ENCODE data around the gene RAD51B. TPM values are rescaled to one million over a fixed set of nuclear protein-coding genes. Genes with fewer than 3 reads are reported as not detected.

RAD51B gene
- total and polyA plus RNA-seq, 2 of the 13 experiments (the other 11 are each of a cell fraction or from before 2014, with no cell fraction given) = 7.0 to 9.5 TPM

- H4K20me1 ChIP-seq (ENCODE audit: insufficient read depth, low read length) = no peaks in the 10 kb centered on the region
- H3K4me2 ChIP-seq (ENCODE audit: low read depth, low read length) = no peak overlapping the region
- H3K27me3 ChIP-seq (ENCODE audit: control insufficient read depth in 1 of 2, insufficient read depth in 2 of 2, low read length in 2 of 2) = no peaks in the 10 kb centered on the region
- BruUV-seq (replicated peaks) = no TSS peak
- CTCF ChIA-PET (ENCODE audit: low intra/inter-chr PET ratio, low total read pairs) = no interaction called here
- no peak for TF ChIP-seq SOX6 (IDR thresholded peaks at IDR 0.05)
- TF ChIP-seq SOX6 (CRISPR knock-in tag; IDR thresholded peaks at IDR 0.05) = no peak
- no peak for TF ChIP-seq TEAD2 (CRISPR knock-in tag; IDR thresholded peaks at IDR 0.05)
- no peak for TF ChIP-seq BATF2 (CRISPR knock-in tag; IDR thresholded peaks at IDR 0.05)
- TF ChIP-seq FUBP1 (CRISPR knock-in tag; IDR thresholded peaks at IDR 0.05; ENCODE audit: borderline replicate concordance) = no peak
- TF ChIP-seq ZBTB3 (CRISPR knock-in tag; IDR thresholded peaks at IDR 0.05; ENCODE audit: borderline replicate concordance, low read depth) = no peak
- H2AFZ ChIP-seq (ENCODE audit: low read length) = no peak overlapping the region
- no peak overlapping the region for H3K9ac ChIP-seq (ENCODE audit: insufficient read depth, low read depth, low read length)
- WGBS (ENCODE audit: low lambda C conversion rate) = 95% methylated on average over 3 of the region's 3 CpGs
- POLR2A ChIA-PET = no interaction called here
- H3K9me3 ChIP-seq (ENCODE audit: low read length) = no peaks in the 10 kb centered on the region
- H3K4me1 ChIP-seq (ENCODE audit: insufficient read depth, low read length) = peaks cover 22% of the 10 kb centered on the region
- no peak for ATAC-seq
- no peaks in the 10 kb centered on the region for H3K36me3 ChIP-seq (replicated peaks in 1 of 2; ENCODE audit: control insufficient read depth in 1 of 2, insufficient read depth in 2 of 2, low read length in 2 of 2)
- H3K79me2 ChIP-seq (ENCODE audit: insufficient read depth, low read length) = no peaks in the 10 kb centered on the region
- no peak for FAIRE-seq
- in situ Hi-C loops (cut with HindIII; ENCODE audit: extremely low pct_ligation_motif_present, low pct_unique_long_range_greater_than_20kb) = no loop called here
- DNase-seq (ENCODE audit: low spot score) = no peak
- intact Hi-C loops (cut with micrococcal nuclease; ENCODE audit: unreplicated experiment) = no loop called here
- H3K4me3 ChIP-seq (replicated peaks in 1 of 3; ENCODE audit: insufficient read depth in 1 of 3, low read depth in 2 of 3, low read length in 3 of 3) = no peak overlapping the region
- H3K27ac ChIP-seq (ENCODE audit: extremely low read length, insufficient read depth, low read length) = no peak overlapping the region
Measured at GRCh38 chr14:68229423-68230100, 410.0 kb downstream of the RAD51B start.

All from HepG2 (cell line).